Pancreas (tissue), 10 donors: ENCODE data around the gene RNF135. TPM values are rescaled to one million over a fixed set of nuclear protein-coding genes. Genes with fewer than 3 reads are reported as not detected.

Experiments used
- ATAC-seq, 4 donors: fragments of 200-7000 bp; cut with Tn5 transposase; one replicate each; pipeline versions ENCODE4 v1.8.0 to v1.9.1; 2020; ENCODE audit warnings: mild to moderate bottlenecking in 4 of 4, moderate library complexity in 4 of 4
- DNase-seq, 6 donors: peaks; one replicate each; pipeline ENCODE4 v3.0.0-alpha.2; 2020
- FAIRE-seq: peaks from 2 replicates; lab custom pipeline; 2012; peaks lifted over from hg19 to GRCh38; lab: Jason Lieb, UNC
- H3K27ac ChIP-seq, 4 donors: fragments of 200-600 bp; sonication (generic); 1 replicate in 3 of 4; 2 replicates in 1 of 4; pipeline versions ENCODE4 v1.5.0 to v1.8.0; 2020
- H3K27me3 ChIP-seq, 4 donors: fragments of 200-600 bp; one replicate each; pipeline ENCODE4 v1.8.0; 2021
- H3K36me3 ChIP-seq, 3 donors: fragments of 200-600 bp; sonication (generic) in 1 of 3; one replicate each; pipeline versions ENCODE4 v1.5.0 to v1.8.0; 2020 to 2021
- H3K4me1 ChIP-seq, 3 donors: fragments of 200-600 bp; one replicate each; pipeline ENCODE4 v1.8.0; 2021
- H3K4me3 ChIP-seq, 4 donors: fragments of 200-600 bp; sonication (generic) in 2 of 4; one replicate each; pipeline versions ENCODE4 v1.5.0 to v1.8.0; 2020 to 2021
- H3K9me3 ChIP-seq, 4 donors: fragments of 200-600 bp; one replicate each; pipeline ENCODE4 v1.8.0; 2021
- CTCF ChIP-seq, 4 donors: fragments of 200-600 bp; sonication (generic) in 3 of 4; IDR thresholded peaks; one replicate each; pipeline versions ENCODE4 v1.5.0 to v1.8.0; 2021; ENCODE audit warnings: antibody characterized with exemption in 4 of 4
- WGBS, 2 donors: extraction: QIAGEN DNeasy Blood & Tissue Kit; methylation state at CpG; one replicate each; pipeline ENCODE4 v1.1.7; 2013; 5-methylcytosine and 5-hydroxymethylcytosine counted together
- intact Hi-C, 3 donors: fragments of 100-400 bp; cut with DNase I; formaldehyde crosslinking; loops; one replicate each; pipeline versions ENCODE4 v1.11.1 to v1.14.2; 2022
- polyA plus RNA-seq, 2 donors: library from polyadenylated mRNA; stranded (reverse); fragments of 200-250 nt; gene quantifications; one replicate each; pipeline ENCODE4 v1.2.3, GENCODE V29; 2013
- total RNA-seq, 6 donors: library from RNA; stranded (reverse); fragmentation: NEBNext Ultra II Directional in 4 of 6; extraction: Animal tissue kit (Norgen Biotek cat#: 25700) in 4 of 6; gene quantifications; one replicate each; pipeline versions ENCODE4 v1.2.1 to v1.2.4, GENCODE V29; 2021 to 2023
- donor health status: healthy with polysubstance abuse.
- donor health status: DM: no; HTN: no; CAD: no; lungs with moderate emphysema.
- donor health status: DM: no; HTN: no; CAD: no.
- donor health status: control.
- donor health status: control.
- donor health status: Bipolar disorder and iron deficiency.
- donor health status: DM: yes; HTN: yes; CAD: no.
- donor health status: DM: no; HTN: no; CAD: no.
- donor health status: DM: no; HTN: no; CAD: no.
- donor health status: DM: yes; HTN: yes; CAD: no.

RNF135 gene
- total and polyA plus RNA-seq, 8 donors, result 6.6 to 10.9 (median 8.3) TPM

DNA sequence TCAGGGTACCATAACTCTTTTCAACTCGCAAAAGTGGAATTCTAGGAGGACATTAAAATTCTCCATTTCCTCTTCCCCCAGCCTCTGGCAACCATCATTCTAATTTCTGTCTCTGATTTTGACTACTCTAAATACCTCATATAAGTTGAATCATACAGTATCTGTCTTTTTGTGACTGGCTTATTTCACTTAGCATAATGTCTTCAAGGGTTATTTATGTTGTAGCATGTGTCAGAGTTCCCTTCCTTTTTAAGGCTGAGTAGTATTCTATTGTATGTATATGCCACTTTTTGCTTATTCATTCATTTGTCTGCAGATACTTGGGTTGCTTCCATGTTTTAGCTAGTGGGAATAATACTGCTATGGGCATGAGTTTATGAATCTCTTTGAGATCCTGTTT is 12.0 kb downstream of the RNF135 start:
- ATAC-seq (no peak), DNase-seq (no peak), FAIRE-seq (no peak)
- 95 to 96% methylated on average over 1 of the region's 1 CpG for WGBS, 2 donors
- Histone ChIP-seq H3K27me3 (no peaks in the 10 kb centered on the region), H3K4me1 (no peaks in the 10 kb centered on the region), H3K4me3 (no peak overlapping the region), H3K27ac (no peak overlapping the region), H3K36me3 (peaks cover 0 to 5% (median 0%) of the 10 kb centered on the region in 3 donors), H3K9me3 (no peaks in the 10 kb centered on the region)
- TF ChIP-seq CTCF (IDR thresholded peaks at IDR 0.05), result no peak
- intact Hi-C loops, result no loop called here

GRCh38 chr17:30990458-30990857 is 19.6 kb downstream of the RNF135 start:
- no peak overlapping the region for H3K27ac ChIP-seq
- TF ChIP-seq CTCF (IDR thresholded peaks at IDR 0.05), result no peak
- FAIRE-seq, result no peak
- no peak for ATAC-seq
- intact Hi-C loops, result no loop called here
- 89 to 94% methylated on average over 3 of the region's 3 CpGs for WGBS, 2 donors
- H3K9me3 ChIP-seq, result no peaks in the 10 kb centered on the region
- H3K4me3 ChIP-seq, result no peak overlapping the region
- H3K27me3 ChIP-seq, result no peaks in the 10 kb centered on the region
- no peaks in the 10 kb centered on the region for H3K4me1 ChIP-seq
- peaks cover 0 to under 1% (median 0%) of the 10 kb centered on the region in 3 donors for H3K36me3 ChIP-seq
- DNase-seq, result no peak

DNA sequence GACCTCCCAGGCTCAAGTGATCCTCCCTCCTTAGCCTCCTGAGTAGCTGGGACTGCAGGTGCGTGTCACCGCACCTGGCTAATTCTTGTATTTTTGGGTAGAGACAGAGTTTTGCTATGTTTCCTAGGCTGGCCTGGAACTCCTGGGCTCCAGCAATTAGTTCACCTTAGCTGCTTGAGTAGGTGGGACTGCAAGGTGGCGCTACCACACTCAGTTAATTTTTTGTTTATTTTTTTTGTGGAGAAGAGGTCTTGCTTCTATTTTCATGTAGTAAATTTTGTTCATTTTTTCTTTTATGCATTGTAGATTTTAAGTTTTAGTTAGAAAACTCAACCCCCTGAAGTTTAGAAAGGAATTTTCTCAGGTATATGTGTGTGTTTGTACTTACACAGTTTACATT is 21.7 kb downstream of the RNF135 start:
- Histone ChIP-seq H3K4me1 (no peaks in the 10 kb centered on the region), H3K9me3 (no peaks in the 10 kb centered on the region), H3K27me3 (no peaks in the 10 kb centered on the region), H3K4me3 (no peak overlapping the region), H3K36me3 (peaks cover 0 to 7% (median 0%) of the 10 kb centered on the region in 3 donors), H3K27ac (no peak overlapping the region)
- no peak for DNase-seq
- no peak for TF ChIP-seq CTCF (IDR thresholded peaks at IDR 0.05)
- intact Hi-C loops, result no loop called here
- FAIRE-seq, result no peak
- 99 to 100% methylated on average over 3 of the region's 3 CpGs for WGBS, 2 donors
- no peak for ATAC-seq

DNA sequence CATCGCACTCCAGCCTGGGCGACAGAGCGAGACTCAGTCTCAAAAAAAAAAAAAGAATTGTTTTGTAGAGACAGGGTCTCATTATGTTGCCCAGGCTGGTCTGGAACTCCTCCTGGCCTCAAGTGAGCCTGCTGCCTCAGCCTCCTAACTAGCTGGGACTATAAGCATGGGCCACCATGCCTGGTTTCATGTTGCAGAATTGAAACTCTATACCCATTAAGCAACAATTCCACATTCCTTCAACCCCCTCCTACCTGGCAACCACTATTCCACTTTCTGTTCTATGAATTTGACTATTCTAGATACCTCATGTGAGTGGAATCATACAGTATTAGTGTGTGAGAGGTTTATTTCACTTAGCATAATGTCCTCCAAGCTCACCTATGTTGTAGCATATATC is 24.5 kb downstream of the RNF135 start:
- FAIRE-seq (no peak), ATAC-seq (no peak)
- 95 to 100% methylated on average over 3 of the region's 3 CpGs for WGBS, 2 donors

More for the DNA sequence above, 24.5 kb downstream of the RNF135 start:
- no peaks in the 10 kb centered on the region for H3K9me3 ChIP-seq
- TF ChIP-seq CTCF (IDR thresholded peaks at IDR 0.05), result no peak
- H3K4me1 ChIP-seq, result no peaks in the 10 kb centered on the region
- peaks cover 0 to 21% (median 6%) of the 10 kb centered on the region in 3 donors for H3K36me3 ChIP-seq
- DNase-seq, result no peak
- H3K27ac ChIP-seq, result no peak overlapping the region
- no peak overlapping the region for H3K4me3 ChIP-seq
- H3K27me3 ChIP-seq, result no peaks in the 10 kb centered on the region
- intact Hi-C loops, result no loop called here
